ENCODE results near the gene MKNK2.
"Not testable (repeated sequence)": the region's sequence is repeated elsewhere in the genome, so short reads cannot be mapped to it uniquely, and the experiment has no call there.

Gene MKNK2

DNA sequence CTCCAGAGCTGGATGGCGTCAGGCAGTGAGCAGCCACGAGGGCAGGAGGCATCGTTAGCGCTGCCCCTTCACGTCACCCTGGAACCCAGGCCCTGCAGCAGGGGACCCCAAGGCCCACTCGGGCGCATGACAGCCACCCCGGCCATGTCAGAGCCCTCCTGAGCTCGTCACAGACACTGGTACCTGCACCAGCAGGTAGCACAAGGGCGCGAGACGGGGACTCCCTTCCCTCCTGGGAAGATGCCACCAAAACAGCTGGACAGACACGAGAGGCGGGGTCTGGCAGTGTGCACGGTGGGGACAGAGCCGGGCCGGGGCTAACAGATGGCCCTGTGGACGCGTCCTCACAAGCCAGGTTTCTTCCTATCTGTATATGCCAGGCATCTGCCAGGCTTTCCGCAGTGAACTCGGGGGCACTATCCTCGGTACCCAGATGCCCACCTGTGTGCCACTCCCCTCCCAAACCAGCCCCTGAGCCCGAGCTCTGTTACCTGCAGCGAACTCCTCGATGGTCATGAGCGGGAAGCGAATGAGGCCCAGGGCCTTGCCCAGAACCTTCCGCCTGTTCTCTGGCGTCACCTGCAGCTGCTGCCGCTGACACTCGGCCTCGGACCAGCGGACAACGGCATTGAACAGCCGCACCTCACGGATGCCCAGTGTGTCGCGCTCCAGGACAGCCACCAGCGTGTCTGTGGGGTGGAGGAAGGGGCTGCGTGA lies 61.4 kb downstream of the MKNK2 start:
- no peak for DNase-seq

DNA sequence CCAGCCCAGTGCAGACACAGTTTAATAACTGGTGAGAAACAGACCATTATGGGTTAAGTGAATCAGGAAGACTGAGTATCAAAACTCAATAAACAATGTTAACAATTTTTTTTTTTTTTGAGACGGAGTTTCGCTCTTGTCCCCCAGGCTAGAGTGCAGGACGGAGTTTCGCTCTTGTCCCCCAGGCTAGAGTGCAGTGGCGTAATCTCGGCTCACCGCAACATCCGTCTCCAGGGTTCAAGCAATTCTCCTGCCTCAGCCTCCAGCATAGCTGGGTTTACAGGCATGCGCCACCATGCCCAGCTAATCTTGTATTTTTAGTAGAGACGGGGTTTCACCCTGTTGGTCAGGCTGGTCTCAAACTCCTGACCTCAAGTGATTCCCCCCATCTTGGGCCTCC lies 62.6 kb downstream of the MKNK2 start:
- DNase-seq: not testable (repeated sequence)

All from CD4-positive, alpha-beta T cell treated with Interleukin-17A for 1 hour (primary cell).